TTC549 (cell line): ENCODE measurements around the gene CDH9.
"Not testable (repeated sequence)": the region's sequence is repeated elsewhere in the genome, so short reads cannot be mapped to it uniquely, and the experiment has no call there.

Source experiments
- FAIRE-seq: peaks from 2 replicates; lab custom pipeline; 2012; peaks lifted over from hg19 to GRCh38; lab: Jason Lieb, UNC

The CDH9 gene

DNA sequence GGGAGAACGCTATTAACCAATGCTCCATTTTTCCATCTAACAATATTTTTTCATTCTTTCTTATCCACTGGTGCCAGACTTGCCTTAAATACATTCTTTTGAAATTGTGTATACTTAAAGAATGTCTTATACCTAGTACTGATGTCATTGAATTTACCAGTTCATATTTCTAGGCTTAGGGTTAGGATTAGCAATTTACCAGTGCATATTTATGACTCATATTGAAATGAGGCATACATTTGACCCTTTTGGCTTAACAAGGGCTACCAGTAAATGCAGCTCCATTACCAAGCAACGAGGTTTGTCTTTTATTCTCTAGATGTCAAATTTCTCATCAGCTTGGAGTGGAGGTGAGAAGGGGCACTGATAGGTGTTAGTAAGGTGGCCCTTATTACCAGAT is 89.5 kb downstream of the CDH9 start:
- FAIRE-seq: no peak

GRCh38 chr5:26945901-26946300 is 92.5 kb downstream of the CDH9 start:
- no peak for FAIRE-seq

- FAIRE-seq: no peak
These were observed 95.9 kb downstream of the CDH9 start for GRCh38 chr5:26942481-26942880.

GRCh38 chr5:26940994-26941393 is 97.4 kb downstream of the CDH9 start:
- FAIRE-seq: no peak

DNA sequence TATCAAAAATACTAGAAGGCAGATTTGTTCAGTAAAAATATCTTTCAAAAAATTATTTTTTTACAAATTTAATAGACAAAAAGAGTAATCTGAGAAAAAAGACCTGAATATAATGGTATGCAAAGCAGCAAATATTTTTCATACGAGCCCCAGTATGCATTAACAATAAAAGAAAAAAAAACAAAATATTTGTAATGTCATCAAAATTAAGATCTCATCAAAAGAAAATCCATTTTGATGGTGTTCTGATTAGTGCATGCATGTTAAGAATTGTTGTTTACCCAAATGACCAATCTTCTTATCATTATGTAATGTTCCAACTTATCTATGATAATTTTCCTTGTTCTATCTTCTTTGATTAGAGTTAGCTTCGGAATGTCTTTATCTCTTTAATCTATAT is 106.1 kb downstream of the CDH9 start:
- FAIRE-seq: no peak

DNA sequence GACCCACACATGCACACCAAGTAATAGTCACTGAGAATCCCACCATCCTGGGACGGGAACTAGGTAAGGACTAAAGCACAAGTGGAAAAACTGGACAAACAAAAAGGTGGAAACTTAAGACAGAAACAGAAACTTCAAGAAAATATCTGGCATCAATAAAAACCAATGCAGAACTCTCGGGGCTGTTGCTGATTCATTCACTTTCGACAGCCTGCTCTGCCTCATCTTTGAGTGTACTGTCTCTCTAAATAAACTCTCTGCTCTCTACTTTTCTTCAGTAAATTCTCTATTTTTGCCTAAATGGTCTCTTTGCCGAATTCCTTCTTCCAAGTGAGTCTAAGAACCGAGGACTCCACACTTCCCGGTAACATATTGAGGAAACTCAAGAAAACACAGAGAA is 116.9 kb downstream of the CDH9 start:
- no peak for FAIRE-seq

- no peak for FAIRE-seq
These were observed 134.9 kb downstream of the CDH9 start for GRCh38 chr5:26903469-26903868.

- no peak for FAIRE-seq
These were observed 143.6 kb downstream of the CDH9 start for GRCh38 chr5:26894719-26895263.

DNA sequence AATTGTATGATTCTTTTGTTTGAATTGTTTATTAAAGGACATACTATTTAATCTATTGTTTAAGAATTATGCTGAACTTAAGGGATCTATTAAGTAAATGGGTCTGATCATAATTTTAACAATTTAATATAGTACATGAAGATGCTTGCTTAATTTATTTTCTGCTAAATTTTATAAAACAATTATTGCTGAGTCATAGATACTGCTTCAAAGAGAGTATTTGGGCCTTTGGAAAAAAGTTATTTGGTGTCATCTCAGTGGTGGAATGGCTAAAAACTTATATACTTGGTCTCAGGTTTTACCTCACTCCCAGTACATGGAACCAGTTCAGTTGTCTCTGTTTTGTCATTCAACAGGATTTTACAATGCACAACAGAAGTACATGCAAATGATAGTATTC is 145.3 kb downstream of the CDH9 start:
- no peak for FAIRE-seq

GRCh38 chr5:26889815-26890214 is 148.6 kb downstream of the CDH9 start:
- no peak for FAIRE-seq

- no peak for FAIRE-seq
These were observed 153.9 kb downstream of the CDH9 start for GRCh38 chr5:26884481-26884880.

DNA sequence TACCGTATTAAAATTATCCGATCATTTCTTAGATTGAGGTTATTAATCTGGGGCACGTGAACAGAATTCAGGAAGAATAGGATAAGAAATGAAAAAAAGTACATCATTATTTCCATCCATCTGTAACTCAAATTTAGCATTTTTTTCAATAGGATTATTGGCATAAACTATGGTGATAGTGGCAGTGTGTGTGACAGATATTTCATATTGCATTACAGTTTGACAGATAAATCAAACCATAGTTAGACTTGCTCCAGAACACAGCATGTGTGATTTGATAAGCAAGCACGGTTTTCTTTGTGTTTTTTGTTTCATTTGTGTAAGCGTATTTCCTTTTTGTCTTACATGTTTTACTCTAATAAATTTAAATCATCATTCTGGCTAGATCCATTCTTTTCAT is 155.0 kb downstream of the CDH9 start:
- FAIRE-seq: no peak

GRCh38 chr5:26881901-26882300 is 156.5 kb downstream of the CDH9 start:
- FAIRE-seq: no peak

DNA sequence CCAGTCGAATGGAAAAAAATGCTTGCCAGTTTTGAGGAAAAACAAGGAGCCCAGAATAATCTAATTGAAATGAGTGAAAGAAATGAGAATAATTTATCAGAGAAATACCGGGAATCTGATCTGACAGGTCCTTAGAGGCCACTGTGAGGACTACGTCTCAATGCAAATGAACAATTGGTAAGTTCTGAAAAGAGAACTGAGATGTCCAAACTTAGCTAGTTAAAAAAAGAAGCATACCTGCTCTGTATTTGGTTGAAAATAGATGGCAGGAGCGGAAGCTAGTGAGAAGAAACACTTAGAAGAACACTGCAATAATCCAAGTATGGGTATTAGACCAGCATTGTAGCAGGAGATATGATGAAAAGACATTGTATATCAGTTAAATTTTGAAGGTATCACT is 161.2 kb downstream of the CDH9 start:
- no peak for FAIRE-seq

DNA sequence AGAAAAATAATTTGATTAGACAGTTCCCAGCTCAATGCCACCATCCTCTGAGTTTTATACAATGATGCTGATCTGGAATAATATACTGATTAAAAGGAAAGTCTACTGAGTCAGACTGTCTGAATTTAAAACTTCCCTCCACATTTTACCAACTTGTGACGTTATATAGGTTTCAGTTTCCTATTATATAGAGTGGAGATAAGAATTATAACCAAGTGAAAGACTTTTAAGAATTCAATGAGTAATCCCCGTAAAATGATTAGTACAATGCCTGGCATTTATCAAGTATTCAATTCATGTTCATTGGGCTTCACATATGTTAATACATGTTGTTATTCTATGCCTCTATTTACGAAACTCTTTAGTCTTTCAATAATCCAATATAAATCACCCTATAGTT is 166.0 kb downstream of the CDH9 start:
- no peak for FAIRE-seq

DNA sequence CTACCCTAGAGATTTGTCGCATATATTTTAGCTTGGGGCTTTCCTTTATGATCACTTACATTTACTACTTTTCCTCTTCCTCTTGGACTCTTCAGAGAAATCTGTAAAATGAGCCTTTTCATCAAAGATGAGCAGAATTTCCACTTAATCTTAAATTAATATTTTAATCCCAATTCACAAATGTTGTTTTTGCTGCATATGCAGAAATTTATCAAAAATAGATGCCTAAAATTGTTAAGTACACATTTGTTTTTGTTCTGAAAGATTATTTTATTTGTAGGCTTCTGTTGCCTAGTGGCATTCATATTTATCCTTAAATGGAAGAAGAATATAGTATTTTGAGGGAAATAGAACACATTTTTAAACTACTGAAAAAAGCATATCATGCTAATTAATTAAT is 168.6 kb downstream of the CDH9 start:
- no peak for FAIRE-seq

DNA sequence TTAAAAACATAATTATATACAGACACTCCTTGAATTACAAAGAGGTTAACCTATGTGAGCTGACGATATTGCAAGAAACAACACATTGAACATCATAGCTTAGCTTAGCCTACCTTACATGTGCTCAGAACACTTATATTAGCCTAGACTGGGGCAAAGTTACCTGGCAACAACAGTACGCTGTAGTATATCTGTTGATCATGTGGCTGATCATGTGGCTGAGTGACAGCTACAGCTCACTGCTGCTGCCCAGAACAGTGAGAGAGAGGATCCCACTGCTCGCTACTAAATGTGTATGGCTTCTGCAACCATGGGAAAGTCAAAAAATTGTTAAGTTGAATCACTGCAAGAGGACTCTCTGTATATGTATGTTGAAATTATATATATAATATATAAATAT is 169.9 kb downstream of the CDH9 start:
- FAIRE-seq: no peak

DNA sequence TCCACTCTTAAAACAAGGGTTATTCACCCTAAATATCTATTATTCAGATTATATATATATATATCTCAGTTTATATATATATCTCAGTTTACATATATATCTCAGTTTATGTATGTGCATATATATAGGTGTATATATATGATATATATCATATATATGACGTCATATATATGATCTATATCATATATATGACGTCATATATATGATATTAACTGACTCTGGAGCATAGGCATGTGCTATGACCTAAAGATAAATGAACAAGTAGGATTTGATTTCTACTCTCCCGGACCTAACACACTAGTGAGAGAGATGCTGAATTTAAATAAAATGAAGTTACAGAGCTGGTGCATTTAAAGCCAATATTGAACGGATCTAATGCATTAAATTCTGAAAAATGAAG is 174.3 kb downstream of the CDH9 start:
- FAIRE-seq: no peak

- no peak for FAIRE-seq
These were observed 182.1 kb downstream of the CDH9 start for GRCh38 chr5:26856238-26856637.

DNA sequence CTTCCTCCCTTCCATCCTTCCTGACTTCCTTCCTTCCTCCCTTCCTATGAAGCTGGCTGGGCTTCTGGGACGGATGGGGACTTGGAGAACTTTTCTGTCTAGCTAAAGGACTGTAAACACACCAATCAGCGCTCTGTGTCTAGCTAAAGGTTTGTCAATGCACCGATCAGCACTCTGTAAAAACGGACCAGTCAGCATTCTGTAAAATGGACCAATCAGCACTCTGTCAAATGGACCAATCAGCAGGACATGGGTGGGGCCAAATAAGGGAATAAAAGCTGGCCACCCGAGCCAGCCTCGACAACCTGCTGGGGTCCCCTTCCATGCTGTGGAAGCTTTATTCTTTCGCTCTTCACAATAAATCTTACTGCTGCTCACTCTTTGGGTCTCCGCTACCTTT is 185.9 kb downstream of the CDH9 start:
- FAIRE-seq: not testable (repeated sequence)

DNA sequence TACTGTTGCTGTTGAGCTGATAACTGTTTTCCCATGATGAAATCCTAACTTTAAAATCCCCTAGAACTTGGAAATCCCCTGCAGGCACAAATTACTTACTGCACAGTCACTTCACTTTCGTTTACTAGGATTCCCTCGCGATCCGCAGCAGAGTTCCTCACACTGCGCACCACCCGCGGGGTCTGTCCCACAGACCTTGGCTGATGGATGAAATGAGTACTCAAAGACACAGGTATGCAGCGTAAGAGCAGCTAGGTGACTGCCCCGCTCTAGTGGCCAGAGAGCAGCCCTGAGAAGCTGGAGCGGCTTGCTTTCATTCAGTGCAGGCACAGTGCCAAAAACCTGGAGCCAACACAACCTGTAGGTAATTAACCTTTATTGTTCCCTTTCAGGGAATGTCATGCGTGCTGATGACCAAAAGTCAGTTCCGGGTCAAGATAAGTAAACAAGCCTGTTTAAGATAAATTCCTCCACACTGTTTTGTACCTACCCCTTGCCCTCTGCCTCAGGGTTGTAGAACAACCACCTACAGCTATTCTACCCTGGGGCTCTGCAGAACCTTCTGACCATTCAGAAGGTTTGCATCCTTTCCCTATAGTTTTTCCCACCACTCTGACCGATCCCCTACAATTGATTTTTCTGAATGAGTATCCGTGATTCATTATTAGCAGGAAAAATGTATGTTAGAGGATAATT is 191.2 kb downstream of the CDH9 start:
- FAIRE-seq: no peak

DNA sequence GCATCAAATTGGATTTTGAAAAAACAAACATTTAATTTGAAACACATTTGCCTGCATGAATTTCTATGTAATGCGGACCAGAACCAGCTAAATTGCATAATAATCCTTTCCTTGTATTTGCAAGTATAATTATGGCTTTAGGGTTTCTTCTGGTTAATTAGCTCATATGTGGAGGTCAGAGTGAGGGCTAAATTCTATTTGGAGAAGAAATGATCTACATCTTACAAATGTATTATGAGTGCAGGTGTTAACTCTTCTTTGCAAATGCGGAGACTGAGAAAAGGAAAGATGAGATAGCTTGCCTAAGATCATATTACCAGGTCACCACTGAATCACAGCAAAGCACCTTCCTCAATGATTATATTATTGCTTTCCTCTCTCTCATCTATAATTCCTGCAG is 194.7 kb downstream of the CDH9 start:
- FAIRE-seq: no peak

- FAIRE-seq: no peak
These were observed 204.8 kb downstream of the CDH9 start for GRCh38 chr5:26833596-26833995.
